Caco-2 (cell line): ENCODE measurements around the gene TEPSIN. TPM values are rescaled to one million over a fixed set of nuclear protein-coding genes. Genes with fewer than 3 reads are reported as not detected.

Experiments used
- BruUV-seq: library from RNA; stranded (reverse); fragments of 400-500 nt; replicated peaks from 2 replicates; lab custom pipeline; 2021; lab: Mats Ljungman, UMichigan
- CTCF ChIA-PET: fragments of 300-600 bp; sonication (Branson Sonifier 250); formaldehyde crosslinking; loops from one replicate; lab custom pipeline; 2022; ENCODE audit warnings: antibody characterized with exemption; lab: Charles Lee
- POLR2A ChIA-PET: fragments of 300-600 bp; sonication (Branson Sonifier 250); formaldehyde crosslinking; loops from one replicate; lab custom pipeline; 2022; ENCODE audit warnings: antibody characterized with exemption; lab: Charles Lee
- DNase-seq, 2 experiments: peaks; one replicate each; pipeline versions ENCODE4 v3.0.0 to v3.0.0-alpha.2; 2020 to 2022
- H3K27me3 ChIP-seq: replicated peaks from 2 replicates; pipeline ENCODE4 v1.6.0; 2011; ENCODE audit warnings: low read length; ENCODE audit not compliant: control insufficient read depth, insufficient read depth
- H3K36me3 ChIP-seq: 2 replicates; pipeline ENCODE4 v1.5.1; 2011; ENCODE audit warnings: low read length; ENCODE audit not compliant: control insufficient read depth, insufficient read depth
- H3K4me1 ChIP-seq: fragments of 250-450 bp; sonication (Bioruptor Pico); 2 replicates; pipeline ENCODE4 v1.5.1; 2020; ENCODE audit warnings: mild to moderate bottlenecking
- H3K4me3 ChIP-seq: 2 replicates; pipeline ENCODE4 v1.5.1; 2011; ENCODE audit warnings: low read depth, mild to moderate bottlenecking, control low read depth, low read length
- H3K9me3 ChIP-seq: fragments of 250-450 bp; sonication (Bioruptor Pico); 2 replicates; pipeline ENCODE4 v1.5.1; 2020; ENCODE audit warnings: mild to moderate bottlenecking, moderate library complexity
- H3K27ac Mint-ChIP-seq: one replicate; pipeline ENCODE4 v1.8.0; 2022; ENCODE audit warnings: mixed read lengths; ENCODE audit not compliant: unreplicated experiment
- H3K27me3 Mint-ChIP-seq: one replicate; pipeline ENCODE4 v1.8.0; 2022; ENCODE audit warnings: mixed read lengths; ENCODE audit not compliant: insufficient read depth, unreplicated experiment
- H3K36me3 Mint-ChIP-seq: one replicate; pipeline ENCODE4 v1.8.0; 2022; ENCODE audit warnings: mild to moderate bottlenecking, mixed read lengths; ENCODE audit not compliant: insufficient read depth, unreplicated experiment
- H3K4me1 Mint-ChIP-seq: one replicate; pipeline ENCODE4 v1.8.0; 2022; ENCODE audit warnings: low read depth, mixed read lengths; ENCODE audit not compliant: unreplicated experiment
- H3K4me3 Mint-ChIP-seq: one replicate; pipeline ENCODE4 v1.8.0; 2022; ENCODE audit warnings: mild to moderate bottlenecking, moderate library complexity, mixed read lengths; ENCODE audit not compliant: unreplicated experiment
- H3K9me3 Mint-ChIP-seq: one replicate; pipeline ENCODE4 v1.8.0; 2022; ENCODE audit warnings: mixed read lengths; ENCODE audit not compliant: unreplicated experiment
- CTCF ChIP-seq, 2 experiments: fragments of 200-600 bp in 1 of 2; IDR thresholded peaks; 1 replicate in 1 of 2; 2 replicates in 1 of 2; pipeline versions ENCODE4 v1.5.1 to v1.8.0; 2011 to 2022; ENCODE audit warnings: antibody characterized with exemption in 1 of 2, control low read depth in 1 of 2, inconsistent platforms in 1 of 2, low read depth in 1 of 2, low read length in 1 of 2, mild to moderate bottlenecking in 1 of 2, moderate library complexity in 1 of 2; ENCODE audit not compliant: insufficient read depth in 1 of 2, severe bottlenecking in 1 of 2, unreplicated experiment in 1 of 2
- intact Hi-C: fragments of 100-400 bp; cut with micrococcal nuclease; formaldehyde crosslinking; loops from one replicate; pipeline ENCODE4 v1.10.0; 2022; ENCODE audit not compliant: unreplicated experiment
- total RNA-seq: library from RNA; stranded (reverse); gene quantifications from 2 replicates; pipeline ENCODE4 v1.2.3, GENCODE V29; 2022

TEPSIN gene
- total RNA-seq, 1 experiment from 2014 or later = 40.3 TPM

DNA sequence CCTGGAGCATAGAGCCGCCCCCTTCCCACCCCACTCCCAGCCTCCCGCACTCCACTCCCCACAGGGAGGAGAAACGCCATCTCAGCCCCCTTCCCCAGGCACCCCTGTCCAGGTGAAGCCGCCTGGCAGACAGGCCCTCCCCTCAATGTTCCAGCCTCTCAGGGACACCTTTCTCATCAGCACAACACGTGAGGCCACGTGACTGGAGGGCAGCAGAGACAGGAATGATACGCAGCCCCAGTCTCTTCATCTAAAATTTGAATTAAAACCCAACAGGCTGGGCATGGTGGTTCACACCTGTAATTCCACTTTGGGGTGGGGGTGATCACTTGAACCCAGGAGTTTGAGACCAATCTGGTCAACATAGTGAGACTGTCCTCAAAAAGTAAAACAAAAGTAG is 52.7 kb downstream of the TEPSIN start:
- POLR2A ChIA-PET = no interaction called here
- intact Hi-C loops = no loop called here
- CTCF ChIA-PET = no interaction called here

DNA sequence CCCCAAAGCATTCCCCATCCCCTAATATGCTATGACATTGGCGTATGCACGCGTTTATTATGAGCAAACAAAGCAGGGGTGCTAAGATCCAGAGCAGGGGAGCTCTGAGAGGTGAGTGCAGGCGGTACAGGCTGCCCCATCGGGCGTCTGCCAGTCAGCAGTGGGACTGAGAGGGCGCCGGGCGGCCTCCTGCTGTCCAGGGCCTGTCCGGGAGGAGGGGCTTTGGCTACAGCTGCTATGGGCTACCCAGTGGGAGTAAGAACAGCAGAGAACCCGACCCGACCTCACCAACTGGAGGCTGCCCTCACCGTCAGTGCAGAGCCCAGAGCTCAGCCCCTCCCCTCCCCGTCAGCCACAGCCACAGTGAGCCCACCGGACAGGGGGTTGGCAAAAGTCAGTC is 54.3 kb downstream of the TEPSIN start:
- intact Hi-C loops = no loop called here
- BruUV-seq = no TSS peak
- H3K4me1 ChIP-seq = no peaks in the 10 kb centered on the region
- no peaks in the 10 kb centered on the region for H3K9me3 ChIP-seq
- TF ChIP-seq CTCF (IDR thresholded peaks at IDR 0.05; ENCODE audit: insufficient read depth in 1 of 2, low read depth in 1 of 2, low read length in 1 of 2, severe bottlenecking in 1 of 2, unreplicated experiment in 1 of 2) = no peak
- CTCF ChIA-PET = no interaction called here
- H3K27me3 Mint-ChIP-seq = no peaks in the 10 kb centered on the region
- no peak overlapping the region for H3K4me3 ChIP-seq
- H3K36me3 ChIP-seq = no peaks in the 10 kb centered on the region
- H3K4me1 Mint-ChIP-seq = no peaks in the 10 kb centered on the region
- H3K9me3 Mint-ChIP-seq = no peaks in the 10 kb centered on the region
- no peak overlapping the region for H3K4me3 Mint-ChIP-seq
- H3K27ac Mint-ChIP-seq = no peak overlapping the region
- no peaks in the 10 kb centered on the region for H3K27me3 ChIP-seq
- POLR2A ChIA-PET = no interaction called here
- DNase-seq = no peak
- H3K36me3 Mint-ChIP-seq = no peaks in the 10 kb centered on the region

More for the DNA sequence above, 52.7 kb downstream of the TEPSIN start:
- Mint-ChIP-seq H3K9me3 (no peaks in the 10 kb centered on the region), H3K36me3 (no peaks in the 10 kb centered on the region), H3K27me3 (no peaks in the 10 kb centered on the region), H3K4me3 (no peak overlapping the region), H3K4me1 (no peaks in the 10 kb centered on the region), H3K27ac (no peak overlapping the region)
- Histone ChIP-seq H3K36me3 (no peaks in the 10 kb centered on the region; the same call in 1 of the 2 replicates), H3K27me3 (no peaks in the 10 kb centered on the region), H3K4me1 (no peaks in the 10 kb centered on the region), H3K9me3 (no peaks in the 10 kb centered on the region), H3K4me3 (no peak overlapping the region)
- no peak for TF ChIP-seq CTCF (IDR thresholded peaks at IDR 0.05; ENCODE audit: insufficient read depth in 1 of 2, low read depth in 1 of 2, low read length in 1 of 2, severe bottlenecking in 1 of 2, unreplicated experiment in 1 of 2)
- BruUV-seq = no TSS peak
- no peak for DNase-seq

- no peaks in the 10 kb centered on the region for H3K4me1 ChIP-seq
- no peaks in the 10 kb centered on the region for H3K27me3 Mint-ChIP-seq
- H3K9me3 ChIP-seq = no peaks in the 10 kb centered on the region
- BruUV-seq = no TSS peak
- no peak for TF ChIP-seq CTCF (IDR thresholded peaks at IDR 0.05; ENCODE audit: insufficient read depth in 1 of 2, low read depth in 1 of 2, low read length in 1 of 2, severe bottlenecking in 1 of 2, unreplicated experiment in 1 of 2)
- intact Hi-C loops = no loop called here
- H3K36me3 ChIP-seq = no peaks in the 10 kb centered on the region
- H3K4me3 ChIP-seq = no peak overlapping the region
- no peak overlapping the region for H3K4me3 Mint-ChIP-seq
- ChIA-PET CTCF (no interaction called here), POLR2A (no interaction called here)
- DNase-seq = no peak
- H3K27me3 ChIP-seq = no peaks in the 10 kb centered on the region
- no peaks in the 10 kb centered on the region for H3K9me3 Mint-ChIP-seq
- no peak overlapping the region for H3K27ac Mint-ChIP-seq
- H3K4me1 Mint-ChIP-seq = no peaks in the 10 kb centered on the region
- no peaks in the 10 kb centered on the region for H3K36me3 Mint-ChIP-seq
These were observed 55.0 kb downstream of the TEPSIN start for GRCh38 chr17:81183807-81184206.
